ENCODE results near the gene GOLT1A. TPM values are rescaled to one million over a fixed set of nuclear protein-coding genes. Genes with fewer than 3 reads are reported as not detected.

Gene GOLT1A
- polyA plus RNA-seq, 4 donors = 42.8 to 136 (median 112) TPM

DNA sequence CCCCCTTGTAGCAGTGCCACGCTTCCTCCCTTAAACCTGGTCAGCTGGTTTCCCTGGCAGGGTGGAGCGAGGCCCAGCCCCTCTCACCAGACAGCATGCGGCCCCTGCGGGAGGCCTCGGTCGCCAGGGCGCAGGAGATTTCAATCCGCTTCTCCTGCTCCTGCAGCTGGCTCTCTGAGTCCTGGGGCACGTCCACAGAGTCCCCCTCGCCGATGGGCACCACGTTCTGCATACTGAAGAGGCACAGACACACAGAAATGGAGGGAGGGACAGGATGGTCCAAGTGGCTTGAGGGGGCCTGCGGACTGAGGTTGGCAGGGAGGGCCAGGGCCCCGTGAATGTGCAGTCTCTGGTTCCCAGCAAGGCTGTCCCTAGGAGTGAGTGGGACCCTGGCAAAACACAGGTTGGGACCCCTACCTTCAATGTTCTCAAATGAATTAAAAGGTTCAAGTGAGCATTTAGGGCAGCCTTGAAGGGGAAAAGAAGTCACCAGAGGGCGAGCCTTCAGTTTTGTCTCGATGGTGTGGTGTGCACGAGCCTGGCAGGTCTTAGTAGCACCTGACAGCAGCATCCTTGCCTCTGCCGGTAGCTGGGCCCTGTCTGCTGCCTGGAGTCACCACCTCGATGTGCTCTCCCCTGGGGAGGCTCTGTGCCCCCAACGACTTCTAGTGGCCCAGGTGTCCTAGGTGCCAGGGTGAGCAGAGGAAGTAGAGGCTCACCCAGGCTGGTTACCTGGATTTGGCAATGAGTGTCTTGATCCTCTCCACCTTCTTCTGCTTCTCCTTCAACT, 14.4 kb upstream of the GOLT1A start:
- Histone ChIP-seq H3K9me3 (ENCODE audit: control insufficient read depth in 2 of 2, insufficient read depth in 1 of 2, low read depth in 1 of 2, low read length in 1 of 2) (no peaks in the 10 kb centered on the region), H3K4me3 (ENCODE audit: low read depth in 1 of 3, low read length in 3 of 3) (no peak overlapping the region), H3K27me3 (ENCODE audit: control insufficient read depth in 3 of 3, insufficient read depth in 3 of 3, low read length in 3 of 3) (no peaks in the 10 kb centered on the region), H3K4me1 (ENCODE audit: control insufficient read depth in 3 of 3, insufficient read depth in 2 of 3, low read depth in 1 of 3, low read length in 2 of 3) (peaks cover 0 to 33% (median 2%) of the 10 kb centered on the region in 3 donors), H3K36me3 (ENCODE audit: control insufficient read depth in 3 of 3, insufficient read depth in 2 of 3, low read depth in 1 of 3, low read length in 3 of 3) (peaks cover 7 to 64% (median 10%) of the 10 kb centered on the region in 3 donors), H3K27ac (ENCODE audit: low read depth in 1 of 3, low read length in 2 of 3) (peak overlapping the region in 2 of 3 donors; percentile 79 to 93)
- no peak for DNase-seq
- 78 to 83% (median 79%) methylated on average over 20 of the region's 20 CpGs for WGBS, 3 donors
- FAIRE-seq = no peak

- no peak for FAIRE-seq
- H3K36me3 ChIP-seq (ENCODE audit: control insufficient read depth in 3 of 3, insufficient read depth in 2 of 3, low read depth in 1 of 3, low read length in 3 of 3) = peaks cover 10 to 65% (median 12%) of the 10 kb centered on the region in 3 donors
- peaks cover 0 to 33% (median 2%) of the 10 kb centered on the region in 3 donors for H3K4me1 ChIP-seq (ENCODE audit: control insufficient read depth in 3 of 3, insufficient read depth in 2 of 3, low read depth in 1 of 3, low read length in 2 of 3)
- 27 to 72% (median 65%) methylated on average over 2 of the region's 2 CpGs for WGBS, 3 donors
- H3K9me3 ChIP-seq (ENCODE audit: control insufficient read depth in 2 of 2, insufficient read depth in 1 of 2, low read depth in 1 of 2, low read length in 1 of 2) = no peaks in the 10 kb centered on the region
- no peak overlapping the region for H3K4me3 ChIP-seq (ENCODE audit: low read depth in 1 of 3, low read length in 3 of 3)
- H3K27me3 ChIP-seq (ENCODE audit: control insufficient read depth in 3 of 3, insufficient read depth in 3 of 3, low read length in 3 of 3) = no peaks in the 10 kb centered on the region
- H3K27ac ChIP-seq (ENCODE audit: low read depth in 1 of 3, low read length in 2 of 3) = peak overlapping the region; percentile 79 to 93 (median 87)
- DNase-seq = peak in 1 of 2 donors; percentile 41
These were observed 13.6 kb upstream of the GOLT1A start for GRCh38 chr1:204227351-204227750.

DNA sequence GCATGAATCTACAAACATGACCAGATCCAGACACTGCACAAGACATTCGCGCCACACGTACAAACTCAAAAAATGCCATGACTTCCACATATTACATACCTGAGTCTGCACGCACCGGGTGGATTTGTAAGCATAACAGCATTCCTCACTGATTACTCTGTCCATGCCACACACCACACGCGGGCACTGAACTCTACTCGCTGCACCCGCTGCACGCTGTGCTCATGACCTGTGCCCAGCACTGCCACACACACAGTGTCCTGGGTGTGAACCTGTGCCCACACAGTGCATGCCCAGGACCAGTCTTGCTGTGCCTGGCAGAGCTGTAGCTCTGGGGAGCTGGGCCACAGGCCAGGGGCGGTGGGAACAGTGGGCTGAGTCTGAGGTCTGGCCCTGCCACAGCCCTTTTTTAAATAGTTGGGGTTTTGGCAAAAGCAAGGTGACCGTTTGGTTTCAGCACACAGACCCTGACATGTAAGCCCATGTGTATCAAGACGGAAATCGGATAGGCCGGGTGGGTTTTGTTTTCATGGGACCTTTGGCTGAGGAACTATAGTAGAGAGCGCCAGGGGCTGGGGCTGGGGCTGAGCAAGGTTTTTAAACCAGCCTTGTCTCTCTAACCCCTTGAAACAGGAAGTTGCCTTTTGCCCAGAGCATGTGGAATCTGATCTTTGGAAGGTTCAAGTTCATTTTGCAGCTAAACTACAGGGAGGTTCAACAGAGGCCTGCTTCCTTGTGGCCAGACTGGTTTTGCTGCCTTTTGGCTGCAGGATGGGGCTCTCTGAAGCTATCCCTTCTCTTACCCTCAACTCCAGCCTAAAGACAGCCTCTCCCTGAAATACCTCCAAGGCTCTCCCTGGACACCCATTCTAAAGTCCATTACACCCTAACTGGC, 12.3 kb upstream of the GOLT1A start:
- Histone ChIP-seq H3K4me1 (ENCODE audit: control insufficient read depth in 3 of 3, insufficient read depth in 2 of 3, low read depth in 1 of 3, low read length in 2 of 3) (peaks cover 0 to 33% (median 2%) of the 10 kb centered on the region in 3 donors), H3K36me3 (ENCODE audit: control insufficient read depth in 3 of 3, insufficient read depth in 2 of 3, low read depth in 1 of 3, low read length in 3 of 3) (peaks cover 10 to 74% (median 19%) of the 10 kb centered on the region in 3 donors), H3K27ac (ENCODE audit: low read depth in 1 of 3, low read length in 2 of 3) (peak overlapping the region; percentile 79 to 93 (median 87)), H3K27me3 (ENCODE audit: control insufficient read depth in 3 of 3, insufficient read depth in 3 of 3, low read length in 3 of 3) (no peaks in the 10 kb centered on the region), H3K9me3 (ENCODE audit: control insufficient read depth in 2 of 2, insufficient read depth in 1 of 2, low read depth in 1 of 2, low read length in 1 of 2) (no peaks in the 10 kb centered on the region), H3K4me3 (ENCODE audit: low read depth in 1 of 3, low read length in 3 of 3) (no peak overlapping the region)
- DNase-seq = peak; percentile 79 to 96
- WGBS, 3 donors = 21 to 62% (median 38%) methylated on average over 16 of the region's 16 CpGs
- FAIRE-seq = no peak

DNA sequence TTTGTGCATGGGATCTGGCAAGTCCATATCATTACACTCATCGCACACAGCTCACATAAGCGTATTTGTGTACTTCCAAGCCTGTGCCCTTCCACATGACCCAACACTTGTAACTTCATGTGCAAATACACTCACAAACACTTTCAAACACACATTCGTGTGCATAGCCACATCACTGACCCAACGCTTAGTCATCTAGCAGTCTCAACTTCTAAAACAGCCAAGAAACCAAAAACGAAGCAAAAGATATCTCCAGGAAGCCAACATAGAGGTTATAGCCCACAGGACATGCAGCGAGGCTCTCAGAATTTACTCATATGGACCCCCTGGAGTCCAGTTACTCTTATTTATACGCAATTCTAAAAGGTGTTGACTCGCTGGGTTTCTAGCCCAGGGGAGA, 10.9 kb upstream of the GOLT1A start:
- DNase-seq (no peak), FAIRE-seq (no peak)
- Histone ChIP-seq H3K9me3 (ENCODE audit: control insufficient read depth in 2 of 2, insufficient read depth in 1 of 2, low read depth in 1 of 2, low read length in 1 of 2) (no peaks in the 10 kb centered on the region), H3K27ac (ENCODE audit: low read depth in 1 of 3, low read length in 2 of 3) (no peak overlapping the region), H3K27me3 (ENCODE audit: control insufficient read depth in 3 of 3, insufficient read depth in 3 of 3, low read length in 3 of 3) (no peaks in the 10 kb centered on the region), H3K36me3 (ENCODE audit: control insufficient read depth in 3 of 3, insufficient read depth in 2 of 3, low read depth in 1 of 3, low read length in 3 of 3) (peaks cover 10 to 75% (median 20%) of the 10 kb centered on the region in 3 donors), H3K4me1 (ENCODE audit: control insufficient read depth in 3 of 3, insufficient read depth in 2 of 3, low read depth in 1 of 3, low read length in 2 of 3) (peaks cover 0 to 33% (median 2%) of the 10 kb centered on the region in 3 donors), H3K4me3 (ENCODE audit: low read depth in 1 of 3, low read length in 3 of 3) (no peak overlapping the region)
- 79 to 88% (median 87%) methylated on average over 8 of the region's 8 CpGs for WGBS, 3 donors

- FAIRE-seq (no peak), DNase-seq (no peak)
- H3K9me3 ChIP-seq (ENCODE audit: control insufficient read depth in 2 of 2, insufficient read depth in 1 of 2, low read depth in 1 of 2, low read length in 1 of 2) = no peaks in the 10 kb centered on the region
- H3K27ac ChIP-seq (ENCODE audit: low read depth in 1 of 3, low read length in 2 of 3) = no peak overlapping the region
- 85 to 86% (median 86%) methylated on average over 17 of the region's 17 CpGs for WGBS, 3 donors
- no peaks in the 10 kb centered on the region for H3K27me3 ChIP-seq (ENCODE audit: control insufficient read depth in 3 of 3, insufficient read depth in 3 of 3, low read length in 3 of 3)
- H3K4me3 ChIP-seq (ENCODE audit: low read depth in 1 of 3, low read length in 3 of 3) = no peak overlapping the region
- peaks cover 0 to 30% (median 2%) of the 10 kb centered on the region in 3 donors for H3K4me1 ChIP-seq (ENCODE audit: control insufficient read depth in 3 of 3, insufficient read depth in 2 of 3, low read depth in 1 of 3, low read length in 2 of 3)
- peaks cover 4 to 70% (median 15%) of the 10 kb centered on the region in 3 donors for H3K36me3 ChIP-seq (ENCODE audit: control insufficient read depth in 3 of 3, insufficient read depth in 2 of 3, low read depth in 1 of 3, low read length in 3 of 3)
These were observed 9.5 kb upstream of the GOLT1A start for GRCh38 chr1:204223129-204223860.

DNA sequence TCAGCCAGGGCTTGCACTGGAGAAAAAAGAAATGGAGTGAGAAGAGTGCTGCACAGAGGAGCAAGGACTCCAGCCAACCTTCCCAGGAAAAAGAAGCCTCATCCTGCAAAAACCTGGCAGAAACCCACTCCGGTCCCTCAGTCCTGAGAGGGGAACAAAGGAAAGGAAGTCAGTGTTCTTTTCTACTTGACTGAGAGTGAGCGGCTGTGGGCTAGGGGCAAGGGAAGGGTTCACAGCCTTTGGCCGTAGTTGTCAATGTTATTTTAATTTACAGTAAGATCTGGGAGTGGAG, 8.9 kb upstream of the GOLT1A start:
- H3K4me3 ChIP-seq (ENCODE audit: low read depth in 1 of 3, low read length in 3 of 3) = no peak overlapping the region
- H3K27ac ChIP-seq (ENCODE audit: low read depth in 1 of 3, low read length in 2 of 3) = no peak overlapping the region
- peaks cover 0 to 24% (median under 1%) of the 10 kb centered on the region in 3 donors for H3K4me1 ChIP-seq (ENCODE audit: control insufficient read depth in 3 of 3, insufficient read depth in 2 of 3, low read depth in 1 of 3, low read length in 2 of 3)
- DNase-seq (no peak), FAIRE-seq (no peak)
- no peaks in the 10 kb centered on the region for H3K27me3 ChIP-seq (ENCODE audit: control insufficient read depth in 3 of 3, insufficient read depth in 3 of 3, low read length in 3 of 3)
- WGBS, 3 donors = 82 to 95% (median 90%) methylated on average over 3 of the region's 3 CpGs
- peaks cover 2 to 67% (median 15%) of the 10 kb centered on the region in 3 donors for H3K36me3 ChIP-seq (ENCODE audit: control insufficient read depth in 3 of 3, insufficient read depth in 2 of 3, low read depth in 1 of 3, low read length in 3 of 3)
- no peaks in the 10 kb centered on the region for H3K9me3 ChIP-seq (ENCODE audit: control insufficient read depth in 2 of 2, insufficient read depth in 1 of 2, low read depth in 1 of 2, low read length in 1 of 2)

DNA sequence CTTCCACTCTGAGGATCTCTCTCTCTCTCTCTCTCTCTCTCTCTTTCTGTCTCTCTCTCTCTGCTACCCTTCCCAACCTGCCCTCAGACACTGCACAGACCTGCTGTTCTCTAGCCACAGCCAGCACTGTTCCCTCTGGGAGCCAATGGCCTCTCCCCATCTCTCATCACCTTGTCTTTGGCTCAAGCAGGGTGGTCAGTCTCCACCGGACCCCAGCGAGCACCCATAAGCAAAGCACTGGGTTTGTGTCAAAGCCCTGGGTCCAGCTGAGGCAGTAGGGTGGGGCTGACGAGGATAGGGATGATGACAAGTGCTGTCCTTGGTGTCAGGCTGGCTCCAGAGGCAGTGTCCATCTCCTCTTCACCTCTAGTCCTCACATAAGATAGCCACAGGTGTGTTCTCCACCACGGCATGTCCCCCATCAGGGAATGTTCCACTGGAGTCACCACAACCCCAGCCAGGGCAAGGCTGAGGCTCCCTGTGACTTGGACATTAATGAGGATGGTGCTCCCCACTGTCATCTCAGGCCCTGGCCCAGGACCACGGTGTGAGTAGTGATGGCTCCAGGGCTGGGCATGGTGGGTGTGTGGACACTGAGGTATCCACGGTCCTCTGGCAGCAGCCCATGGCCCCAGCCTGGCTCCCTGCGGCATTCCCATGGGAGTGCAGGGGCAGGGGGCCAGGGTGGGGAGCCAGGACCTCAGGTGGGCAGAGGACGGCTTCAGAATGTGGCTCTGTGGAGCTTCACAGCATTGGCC, 8.4 kb upstream of the GOLT1A start:
- Histone ChIP-seq H3K27me3 (ENCODE audit: control insufficient read depth in 3 of 3, insufficient read depth in 3 of 3, low read length in 3 of 3) (no peaks in the 10 kb centered on the region), H3K4me3 (ENCODE audit: low read depth in 1 of 3, low read length in 3 of 3) (no peak overlapping the region), H3K9me3 (ENCODE audit: control insufficient read depth in 2 of 2, insufficient read depth in 1 of 2, low read depth in 1 of 2, low read length in 1 of 2) (no peaks in the 10 kb centered on the region), H3K4me1 (ENCODE audit: control insufficient read depth in 3 of 3, insufficient read depth in 2 of 3, low read depth in 1 of 3, low read length in 2 of 3) (peaks cover 0 to 19% (median 0%) of the 10 kb centered on the region in 3 donors), H3K27ac (ENCODE audit: low read depth in 1 of 3, low read length in 2 of 3) (no peak overlapping the region), H3K36me3 (ENCODE audit: control insufficient read depth in 3 of 3, insufficient read depth in 2 of 3, low read depth in 1 of 3, low read length in 3 of 3) (peaks cover 2 to 67% (median 15%) of the 10 kb centered on the region in 3 donors)
- no peak for DNase-seq
- FAIRE-seq = no peak
- WGBS, 3 donors = 75 to 87% (median 83%) methylated on average over 8 of the region's 8 CpGs
